Measurements from ENCODE around the gene GPSM1.

GPSM1 gene

DNA sequence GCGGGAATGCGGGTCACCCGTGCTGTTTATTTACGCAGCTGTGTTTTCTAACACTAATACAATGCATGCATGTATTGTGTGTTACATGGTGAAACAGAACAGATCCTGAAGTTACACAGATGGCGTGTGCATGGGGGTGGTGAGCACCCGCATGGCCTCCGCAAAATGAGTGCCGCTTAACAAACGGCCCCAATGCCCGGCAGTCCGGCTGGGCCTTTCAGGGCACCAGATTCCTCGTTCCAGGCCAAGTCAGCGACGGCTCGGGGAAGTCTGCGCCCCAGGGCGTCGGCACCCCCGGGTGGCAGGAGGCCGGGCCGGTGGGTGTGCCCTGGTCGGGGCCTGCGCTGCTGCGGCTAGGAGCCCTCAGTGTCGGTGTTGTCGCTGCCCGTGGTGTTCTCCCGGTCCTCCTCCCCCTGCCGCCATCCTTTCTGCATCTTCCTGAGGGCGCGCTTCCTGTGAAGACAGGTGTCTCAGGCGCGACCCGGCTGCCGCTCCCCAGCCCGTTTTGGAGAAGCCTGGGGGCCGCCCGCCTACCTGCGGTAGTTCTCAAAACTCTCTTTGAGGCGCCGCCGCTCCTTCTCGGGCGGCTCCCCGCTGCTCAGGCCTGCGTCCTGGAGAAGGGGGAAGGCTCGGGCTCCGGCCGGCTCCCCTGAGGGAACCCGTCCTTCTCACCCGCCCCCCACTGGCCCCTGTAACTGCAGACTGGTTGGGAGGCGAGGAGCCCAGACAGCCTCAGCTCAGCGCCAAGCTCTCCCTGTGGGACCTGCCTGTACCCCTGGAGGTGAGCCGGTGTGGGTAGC lies 36.8 kb downstream of the GPSM1 start:
- no peak for DNase-seq

DNA sequence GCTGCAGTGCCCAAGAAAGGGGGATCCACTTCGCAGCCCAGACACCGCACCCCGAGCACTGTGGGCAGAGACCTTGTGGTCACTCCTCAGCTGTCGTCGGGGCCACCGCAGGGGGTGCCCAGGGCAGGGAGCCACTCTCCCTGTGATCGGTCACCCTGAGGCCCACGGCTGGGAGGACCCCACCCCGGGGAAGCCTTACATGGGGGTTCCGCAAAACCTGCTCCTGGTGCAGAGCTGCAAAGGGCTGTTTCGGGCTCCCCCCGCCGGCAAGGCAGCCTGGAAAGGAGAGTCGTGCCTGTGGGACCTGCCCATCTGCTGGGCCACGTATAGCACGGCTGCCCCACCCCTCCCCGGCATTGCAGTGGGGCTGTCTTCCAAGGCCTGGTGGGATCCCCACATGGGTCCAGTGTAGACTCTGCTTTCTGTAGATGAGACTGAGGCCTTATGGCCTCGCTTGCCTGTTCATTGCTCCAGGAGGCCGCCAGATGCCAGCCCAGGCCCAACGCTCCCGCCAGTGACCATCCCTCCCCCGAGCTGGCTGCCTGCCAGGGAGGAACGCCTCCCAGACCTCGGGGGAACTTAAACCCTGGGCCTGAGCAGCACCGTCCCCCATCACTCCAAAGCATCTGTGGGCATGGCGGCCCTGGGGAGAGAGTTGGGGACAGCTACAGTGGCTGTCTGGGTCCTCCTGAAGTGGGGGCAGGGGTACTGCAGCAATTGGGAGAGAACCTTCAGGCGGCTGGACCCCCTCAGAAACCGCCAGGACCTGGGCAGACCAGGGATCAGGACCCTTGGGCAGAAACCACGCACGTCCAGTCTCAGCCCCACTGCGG lies 37.8 kb downstream of the GPSM1 start:
- no peak for DNase-seq

DNA sequence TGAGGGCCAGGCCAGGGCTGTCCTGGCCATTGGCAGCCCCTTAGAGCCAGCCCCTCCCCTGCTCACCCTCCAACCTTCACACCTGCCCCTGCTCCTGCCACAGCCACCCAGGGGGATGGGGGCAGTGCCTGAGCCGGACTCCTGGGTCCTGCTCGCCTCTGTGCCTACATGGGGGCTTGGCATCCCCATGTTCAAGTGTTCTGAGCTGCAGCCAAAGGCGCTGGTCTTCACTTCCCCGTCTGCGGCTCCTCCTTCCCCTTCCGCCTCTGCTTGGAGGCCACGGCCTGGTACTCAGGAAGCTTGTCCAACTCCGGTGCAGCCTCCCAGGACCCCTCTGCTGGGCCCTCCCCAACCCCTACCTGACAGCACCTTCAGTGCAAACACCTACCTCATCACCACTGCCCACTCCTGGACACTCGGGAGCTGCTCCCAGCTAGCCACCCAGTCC lies 38.5 kb downstream of the GPSM1 start:
- no peak for DNase-seq

DNA sequence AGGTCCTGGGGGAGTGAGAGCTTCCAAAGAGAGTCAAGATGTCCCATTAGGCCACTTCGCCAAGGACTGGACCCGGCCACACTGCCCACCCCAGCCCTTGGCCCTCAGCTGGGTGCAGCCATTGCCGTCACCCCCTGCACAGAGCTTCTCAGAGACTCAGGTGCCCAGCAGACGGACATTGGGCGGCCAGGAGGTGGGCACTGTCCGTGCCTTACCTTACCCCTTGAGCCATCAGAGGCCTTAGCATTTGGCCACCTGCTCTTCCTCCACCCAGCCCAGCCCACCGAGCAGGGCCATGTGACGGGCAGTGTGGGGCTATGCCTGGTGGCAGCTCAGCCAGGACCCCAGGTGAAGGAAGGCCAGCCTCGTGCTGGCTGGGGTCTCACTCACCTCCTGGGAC lies 39.5 kb downstream of the GPSM1 start:
- DNase-seq, result no peak

DNA sequence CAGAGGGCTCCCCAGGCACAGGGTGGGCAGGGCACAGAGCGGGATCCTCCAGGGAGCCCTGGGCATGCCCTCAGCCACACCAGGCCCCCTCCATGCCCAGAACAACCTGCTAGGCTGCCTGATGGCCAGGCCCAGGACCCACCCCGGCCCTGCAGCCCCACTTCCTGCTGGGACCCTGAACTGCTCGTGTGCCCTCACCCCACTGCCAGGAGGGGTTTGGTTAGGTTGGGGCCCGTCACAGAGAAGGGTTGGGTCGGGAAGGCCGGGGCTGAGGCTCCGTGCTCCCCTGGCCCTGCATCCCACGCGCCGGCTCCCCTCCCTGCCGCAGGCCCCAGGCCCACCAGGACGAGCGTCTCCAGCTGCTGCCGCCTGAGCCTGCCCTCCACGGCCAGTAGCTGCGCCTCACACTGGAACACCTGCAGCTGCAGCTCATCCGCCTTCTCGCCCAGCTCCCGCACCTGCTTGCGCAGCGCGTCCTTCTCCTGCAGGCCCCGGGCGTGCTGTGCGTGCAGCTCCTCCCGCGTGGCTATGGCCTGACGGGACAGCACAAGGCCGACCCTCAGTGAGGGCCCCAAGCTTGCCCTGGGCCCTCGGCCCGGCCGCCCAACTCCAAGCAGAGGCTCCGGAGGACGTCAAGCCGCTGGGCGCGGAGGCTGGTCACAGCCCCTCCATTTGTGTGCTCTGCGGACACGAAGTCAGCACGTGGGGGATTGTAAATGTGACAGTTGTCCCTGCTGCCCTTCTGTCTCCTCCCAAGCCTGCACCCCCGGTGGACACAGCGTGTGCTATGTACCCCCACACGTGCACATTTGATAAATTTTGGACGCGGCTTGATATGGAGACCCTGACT lies 40.2 kb downstream of the GPSM1 start:
- no peak for DNase-seq

DNA sequence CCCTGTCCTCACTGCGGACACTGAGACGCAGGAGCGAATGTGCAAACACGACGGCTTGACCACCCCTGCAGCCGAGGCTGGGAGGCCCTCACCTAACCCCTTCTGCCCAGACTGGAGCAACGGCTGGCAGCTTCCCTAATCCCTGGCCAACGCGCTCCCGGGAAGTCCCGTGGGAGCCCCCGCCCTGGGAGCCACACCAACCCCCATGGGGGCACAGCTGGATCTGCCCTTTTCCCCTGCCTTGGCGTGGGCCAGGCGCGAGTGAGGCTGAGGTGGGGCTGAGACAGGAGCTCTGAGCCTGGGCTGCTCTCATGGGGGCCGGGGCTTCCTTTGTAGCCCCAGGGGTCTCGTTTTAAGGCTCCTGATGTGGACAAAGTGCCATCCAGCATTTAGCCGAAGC lies 40.9 kb downstream of the GPSM1 start:
- no peak for DNase-seq

DNA sequence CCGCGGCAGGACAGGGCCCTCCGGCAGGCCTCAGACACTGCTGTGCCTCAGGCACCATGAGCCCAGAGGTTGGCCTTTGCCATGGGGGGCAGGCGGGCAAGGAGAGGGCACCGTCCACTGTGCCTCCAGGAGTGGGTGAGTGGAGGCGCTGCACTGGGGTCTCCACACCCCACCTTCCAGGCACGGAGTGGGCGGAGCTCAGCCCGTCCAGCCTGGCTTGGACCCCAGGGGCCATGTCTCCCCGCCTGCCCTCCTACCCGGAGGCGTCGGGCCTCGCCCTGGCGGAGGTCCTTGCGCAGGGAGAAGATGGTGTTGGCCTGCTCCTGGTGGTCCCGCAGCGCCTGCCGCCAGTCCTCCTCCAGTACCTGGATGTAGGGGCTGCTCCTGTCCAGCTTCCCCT lies 42.7 kb downstream of the GPSM1 start:
- no peak for DNase-seq

DNA sequence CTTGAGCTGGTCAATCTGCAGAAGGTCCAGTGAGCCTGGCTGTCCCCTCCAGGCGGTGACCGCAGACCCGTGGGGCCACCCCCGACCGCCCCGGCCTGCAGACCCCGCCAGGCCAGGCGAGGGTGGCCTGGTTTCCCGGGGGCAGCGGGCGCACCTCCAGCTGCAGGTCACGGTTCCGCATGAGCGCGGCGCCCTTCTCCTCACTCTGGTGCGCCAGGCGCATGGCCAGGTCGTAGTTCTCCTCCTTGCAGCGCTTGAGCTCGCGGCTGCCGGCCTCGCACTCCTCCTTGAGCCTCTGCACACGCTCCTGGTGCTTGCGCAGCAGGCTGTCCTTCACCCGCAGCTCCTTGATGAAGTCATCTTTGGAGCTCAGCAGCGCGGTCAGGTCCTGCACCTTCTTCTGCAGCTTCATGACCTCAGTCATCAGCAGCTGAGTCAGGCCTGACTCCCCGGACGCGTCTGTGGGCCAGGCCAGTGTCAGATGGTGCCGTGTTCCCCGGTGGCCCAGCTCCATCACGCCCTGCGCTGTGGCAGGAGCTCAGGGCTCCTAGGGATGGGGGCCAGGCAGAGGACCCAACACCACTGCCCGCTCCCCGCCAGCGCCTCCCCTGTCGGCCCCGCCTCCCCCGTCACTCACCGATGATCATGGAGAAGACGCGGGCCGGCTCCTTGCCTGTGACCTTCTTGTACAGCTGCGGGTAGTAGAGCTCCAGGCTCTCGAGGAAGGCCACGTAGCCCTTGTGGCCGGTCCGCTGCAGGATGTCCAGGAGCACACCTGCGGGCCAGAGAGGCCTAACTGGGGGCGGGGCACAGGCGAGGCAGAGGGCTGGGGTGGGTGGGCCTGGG lies 43.6 kb downstream of the GPSM1 start:
- no peak for DNase-seq

DNA sequence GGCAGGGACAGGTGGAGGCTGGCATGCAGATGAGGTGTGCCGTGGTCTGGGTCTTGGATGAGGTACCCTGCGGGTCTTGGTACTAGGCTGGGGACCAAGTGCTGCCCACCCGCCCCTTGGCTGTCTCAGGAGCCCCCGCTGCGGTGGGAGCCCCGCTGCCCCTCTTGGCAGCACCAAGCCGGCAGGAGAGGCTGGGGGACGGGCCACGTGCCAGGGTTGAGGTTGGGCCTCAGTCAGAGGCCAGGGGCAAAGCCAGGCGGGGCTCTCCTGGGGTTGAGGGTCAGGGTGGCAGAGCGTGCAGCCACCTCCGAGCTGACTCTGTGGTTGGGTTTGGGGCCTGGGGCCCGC lies 44.2 kb downstream of the GPSM1 start:
- no peak for DNase-seq

DNA sequence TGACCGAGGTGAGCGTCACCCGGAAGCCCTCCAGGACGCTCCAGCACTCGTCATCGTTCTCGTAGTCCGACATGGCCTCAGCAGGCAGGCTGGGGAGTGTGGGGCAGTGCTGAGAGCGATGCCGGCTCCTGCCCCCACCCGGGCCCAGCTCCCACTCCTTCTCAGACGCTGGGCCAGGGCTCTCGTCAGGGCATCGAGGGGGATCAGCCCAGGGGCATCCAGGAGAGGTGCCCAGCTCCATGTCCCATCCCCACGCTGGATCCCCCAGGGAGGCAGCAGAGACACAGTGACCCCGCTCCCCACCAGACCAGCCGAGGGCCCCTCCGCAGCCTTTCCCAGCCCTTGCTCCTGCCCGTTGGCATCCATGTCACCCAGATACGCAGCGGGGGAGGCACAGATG lies 44.7 kb downstream of the GPSM1 start:
- no peak for DNase-seq

DNA sequence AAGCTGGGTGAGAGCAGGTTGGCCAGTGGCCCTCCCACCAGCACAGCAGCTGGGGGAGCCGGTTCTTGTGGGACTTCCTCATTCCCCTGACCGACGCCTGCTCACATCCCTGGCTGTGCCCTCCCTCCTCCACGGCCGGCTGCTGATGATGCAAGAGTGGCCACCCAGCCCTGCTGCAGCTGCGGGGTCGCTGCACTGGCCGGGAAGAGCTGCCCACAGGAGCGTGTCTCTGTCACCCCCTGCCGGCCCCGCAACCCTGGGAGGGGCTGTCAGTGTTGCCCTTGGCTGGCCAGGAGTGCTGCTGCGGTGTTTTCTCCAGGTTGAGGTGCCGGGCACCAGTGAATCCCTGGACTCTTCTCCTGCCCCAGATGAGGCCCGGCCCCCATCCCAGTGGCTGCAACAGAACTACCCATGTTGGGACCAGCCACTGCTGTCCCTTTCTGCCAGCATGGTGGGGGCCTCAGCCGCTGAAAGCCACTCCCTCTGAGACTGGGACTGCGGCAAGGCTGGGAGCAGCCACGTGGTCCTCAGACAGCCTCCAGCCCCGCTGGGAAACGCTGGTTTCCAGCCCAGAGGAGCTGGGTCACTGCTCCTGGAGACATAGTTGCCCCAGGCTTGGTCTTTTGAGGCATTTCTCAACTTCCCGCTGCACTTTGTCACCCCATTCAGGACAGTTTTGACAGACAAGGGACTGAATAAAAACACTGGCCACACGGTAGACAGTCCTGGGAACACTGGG lies 45.4 kb downstream of the GPSM1 start:
- DNase-seq, result peak; percentile 85 to 86

DNA sequence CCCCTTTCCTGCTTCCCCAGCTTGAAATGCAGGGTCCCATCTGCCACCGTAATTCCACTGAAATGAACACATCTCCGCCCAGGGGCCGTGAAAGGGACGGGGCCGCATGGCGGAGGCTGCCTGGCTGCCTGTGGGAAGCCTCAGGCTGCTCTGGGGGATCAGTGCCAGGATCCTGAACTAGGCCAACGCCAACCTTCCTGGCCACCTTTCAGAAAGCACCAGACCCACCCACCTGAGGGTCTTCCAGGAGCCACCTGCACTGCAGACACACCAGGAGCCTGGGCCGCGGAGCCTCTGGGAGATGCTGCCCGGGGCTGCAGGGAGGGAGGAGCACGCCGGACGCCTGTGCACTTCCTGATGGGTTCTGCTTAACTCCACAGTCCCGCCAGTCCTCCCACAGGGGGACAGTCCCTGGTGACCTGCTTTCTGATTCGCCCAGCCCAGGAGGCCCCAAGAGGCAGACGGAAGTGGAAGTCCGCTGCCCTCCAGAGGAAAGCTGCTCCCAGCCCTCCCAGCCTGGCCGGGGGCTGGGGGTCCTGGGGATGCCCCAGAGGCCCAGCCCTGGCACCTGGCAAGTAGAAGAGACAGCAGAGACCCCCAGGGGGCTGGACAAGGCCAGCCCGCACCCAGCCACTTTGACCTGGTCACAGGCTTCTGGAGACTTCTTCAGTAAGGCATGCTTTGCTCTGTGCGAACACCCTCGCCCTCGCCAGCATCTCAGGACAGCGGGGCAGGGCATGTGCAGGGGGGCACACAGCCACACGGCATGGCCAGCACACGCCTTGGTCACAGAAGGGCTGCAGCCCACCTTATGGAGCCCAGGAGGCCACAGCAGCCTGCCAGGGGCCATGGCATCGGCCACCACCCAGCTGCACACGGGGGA lies 46.2 kb downstream of the GPSM1 start, which contains the start of gene CARD9:
TSS of gene CARD9 (minus strand) at position 370 of the 883 bp plus-strand sequence. CDS start 1,591 bp downstream, outside the sequence.
- no peak for DNase-seq

DNA sequence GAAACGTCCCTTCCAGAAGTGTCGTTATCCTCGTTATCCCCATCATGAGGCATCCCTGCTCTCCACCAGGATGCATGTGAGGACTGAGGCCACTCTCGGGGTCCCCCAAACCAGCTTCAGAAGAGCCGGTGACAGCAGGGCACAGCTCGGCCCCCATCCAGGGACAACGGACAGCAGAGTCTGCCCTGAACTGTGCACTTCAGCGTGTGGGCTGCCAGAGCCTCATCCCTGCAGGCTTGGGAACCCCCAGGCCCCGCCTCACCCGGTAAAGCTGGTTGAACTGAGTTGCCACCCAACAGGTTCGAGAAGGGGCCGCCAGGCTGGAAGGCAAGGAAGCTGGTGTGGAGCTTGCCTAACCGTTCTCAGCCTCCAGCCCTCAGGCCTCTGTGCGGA lies 46.8 kb downstream of the GPSM1 start:
- no peak for DNase-seq

DNA sequence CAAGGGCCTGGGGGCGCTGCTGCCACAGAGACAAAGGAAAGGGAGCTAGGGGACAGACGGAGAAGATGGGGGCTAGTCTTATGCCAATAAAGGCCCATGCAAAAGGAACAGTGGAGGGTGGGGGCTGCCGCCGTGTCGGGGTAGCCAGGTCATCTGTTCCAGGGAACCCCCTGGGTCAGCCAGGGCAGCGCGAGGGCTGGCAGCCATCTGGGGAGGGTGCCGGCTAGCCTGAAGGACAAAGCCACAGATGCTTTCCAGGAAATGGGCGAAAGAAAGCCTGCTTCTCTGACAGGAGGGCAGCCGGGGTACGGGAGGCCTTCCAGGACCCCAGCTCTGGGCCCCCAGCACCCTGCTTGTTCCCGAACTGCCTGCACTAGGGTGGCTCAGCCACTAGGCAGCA lies 47.8 kb downstream of the GPSM1 start:
- no peak for DNase-seq

DNA sequence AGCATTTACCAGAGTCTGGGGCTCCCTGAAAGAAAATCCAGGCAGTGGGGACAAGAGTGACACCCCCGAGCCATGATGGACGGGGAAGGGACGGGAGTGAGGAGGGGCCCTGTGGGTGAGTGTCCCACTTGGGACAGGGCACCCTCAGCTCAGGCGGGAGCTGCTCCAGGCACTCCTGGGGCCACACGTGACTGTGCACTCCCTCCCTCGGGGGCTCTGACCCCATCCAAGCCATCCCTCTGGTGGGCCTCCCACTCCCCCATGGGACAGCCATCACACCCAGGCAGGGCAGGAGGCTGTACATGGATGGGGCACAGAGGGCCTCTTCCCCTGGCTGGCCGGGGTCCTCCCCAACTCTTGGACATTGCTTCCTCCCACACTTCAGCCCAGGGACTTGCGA lies 49.1 kb downstream of the GPSM1 start:
- no peak for DNase-seq

DNA sequence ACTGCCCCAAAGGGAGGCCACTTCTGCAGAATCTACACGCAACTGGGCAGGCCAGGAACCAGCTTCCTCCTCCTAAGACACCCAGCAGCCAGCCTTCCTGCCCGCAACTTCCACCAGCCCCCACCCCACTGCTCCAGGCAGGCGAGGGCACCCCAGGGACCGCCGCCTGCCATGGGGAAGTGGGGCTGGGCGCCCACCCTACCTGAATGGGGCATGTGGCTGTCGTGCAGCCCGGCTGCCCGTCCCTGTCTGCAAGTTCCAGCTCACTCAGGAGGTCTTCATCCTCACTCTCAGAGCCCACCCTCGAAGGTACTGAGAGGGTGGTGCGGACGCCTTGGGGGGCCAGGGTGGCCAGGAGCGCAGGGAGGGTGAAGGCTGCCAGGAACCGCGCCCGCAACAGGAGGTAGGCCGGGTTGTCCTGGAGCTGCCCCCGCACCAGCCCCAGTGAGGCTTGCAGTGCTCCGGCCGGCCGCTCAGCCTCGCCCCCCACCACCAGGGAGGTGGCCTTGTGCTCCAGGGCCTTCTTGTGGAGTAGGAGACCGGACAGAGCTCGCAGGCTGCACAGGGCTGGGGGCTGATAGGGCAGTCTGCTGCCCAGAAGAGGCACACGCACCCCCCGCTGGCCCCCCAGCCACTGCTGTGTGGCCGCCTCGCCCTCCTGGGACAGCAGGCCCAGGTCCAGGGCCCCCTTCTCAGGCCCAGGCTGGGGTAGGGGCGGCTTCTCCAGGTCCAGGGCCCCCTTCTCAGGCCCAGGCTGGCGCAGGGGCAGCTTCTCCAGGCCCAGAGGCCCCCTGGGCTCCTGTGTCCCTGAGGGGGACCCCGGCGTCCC lies 50.2 kb downstream of the GPSM1 start:
- DNase-seq, result no peak

DNA sequence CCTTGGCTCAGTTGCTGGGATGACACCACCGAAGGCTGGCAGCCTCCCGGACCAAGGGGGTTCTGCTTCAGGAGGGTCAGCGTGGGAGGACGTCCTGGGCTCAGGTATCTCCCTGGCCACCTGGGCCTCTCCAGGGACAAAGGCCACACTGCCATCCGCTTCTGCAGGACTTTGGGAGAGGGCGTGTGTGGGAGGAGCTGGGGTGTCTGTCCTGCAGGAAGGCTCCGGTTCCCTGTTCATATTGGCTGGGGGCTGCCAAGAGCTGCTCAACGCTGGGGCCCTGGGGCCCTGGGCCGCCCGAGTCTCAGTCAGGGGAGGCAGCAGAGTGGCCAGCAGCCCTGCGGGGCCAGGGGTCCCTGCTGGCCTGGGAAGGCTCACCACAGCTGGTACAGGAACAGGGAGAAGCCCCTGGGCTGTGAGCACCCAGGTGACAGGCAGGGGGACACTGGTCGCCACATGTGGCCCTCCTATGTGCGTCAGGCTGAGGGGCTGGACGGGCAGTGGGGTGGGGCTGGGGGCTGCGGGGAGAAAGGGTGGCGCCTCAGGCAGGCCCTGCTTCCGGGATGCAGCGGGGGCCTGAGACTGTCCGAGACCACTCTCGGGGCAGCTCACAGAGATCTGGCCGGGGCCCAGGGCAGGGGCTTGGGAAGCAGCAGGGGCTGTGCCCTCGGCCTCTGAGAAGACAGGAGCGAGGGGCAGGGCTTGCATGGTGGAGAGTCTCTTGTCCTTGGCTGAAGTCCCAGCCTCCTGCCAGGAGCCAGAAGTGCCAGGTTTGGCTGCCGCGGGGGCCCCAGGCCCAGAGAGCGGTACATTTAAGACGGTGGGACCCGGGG lies 51.0 kb downstream of the GPSM1 start:
- no peak for DNase-seq

DNA sequence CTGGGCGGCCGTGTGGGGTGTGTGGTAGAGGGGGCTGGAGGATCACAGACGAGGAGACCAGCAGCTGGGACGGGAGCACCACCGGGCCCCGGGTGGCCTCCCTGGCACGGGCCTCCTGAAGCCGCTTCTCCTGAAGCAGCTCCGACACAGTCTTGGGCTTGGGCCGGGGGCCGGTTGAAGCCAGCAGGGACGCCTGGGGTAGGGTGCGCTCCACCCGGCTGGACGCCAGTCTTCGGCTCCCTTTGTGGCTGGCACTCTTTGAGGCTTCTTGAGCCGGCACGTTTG lies 51.6 kb downstream of the GPSM1 start:
- no peak for DNase-seq

DNA sequence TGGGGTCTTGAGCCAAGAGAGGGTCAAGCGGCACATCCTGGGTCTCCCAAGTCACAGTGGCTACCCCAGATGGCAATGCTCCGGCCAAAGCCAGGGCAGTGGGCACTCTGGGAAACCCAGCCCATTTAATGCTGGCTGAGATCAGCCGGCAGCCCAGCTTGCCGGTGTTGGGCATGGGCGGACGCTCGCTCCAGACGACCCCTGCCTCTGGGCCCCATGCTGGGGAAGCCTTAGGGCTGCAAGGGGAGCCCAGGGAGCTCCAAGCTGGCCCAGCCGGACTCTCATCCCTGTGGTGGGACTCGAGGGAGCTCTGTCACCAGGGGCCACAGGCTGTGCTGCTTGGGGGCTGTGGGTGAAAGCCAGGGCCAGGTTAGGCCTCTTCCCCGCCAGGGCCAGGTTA lies 52.1 kb downstream of the GPSM1 start:
- no peak for DNase-seq

All from AML-193 (cell line).